ENCODE data around the gene NEK1.
"Not testable (repeated sequence)": the region's sequence is repeated elsewhere in the genome, so short reads cannot be mapped to it uniquely, and the experiment has no call there.

NEK1 gene

DNA sequence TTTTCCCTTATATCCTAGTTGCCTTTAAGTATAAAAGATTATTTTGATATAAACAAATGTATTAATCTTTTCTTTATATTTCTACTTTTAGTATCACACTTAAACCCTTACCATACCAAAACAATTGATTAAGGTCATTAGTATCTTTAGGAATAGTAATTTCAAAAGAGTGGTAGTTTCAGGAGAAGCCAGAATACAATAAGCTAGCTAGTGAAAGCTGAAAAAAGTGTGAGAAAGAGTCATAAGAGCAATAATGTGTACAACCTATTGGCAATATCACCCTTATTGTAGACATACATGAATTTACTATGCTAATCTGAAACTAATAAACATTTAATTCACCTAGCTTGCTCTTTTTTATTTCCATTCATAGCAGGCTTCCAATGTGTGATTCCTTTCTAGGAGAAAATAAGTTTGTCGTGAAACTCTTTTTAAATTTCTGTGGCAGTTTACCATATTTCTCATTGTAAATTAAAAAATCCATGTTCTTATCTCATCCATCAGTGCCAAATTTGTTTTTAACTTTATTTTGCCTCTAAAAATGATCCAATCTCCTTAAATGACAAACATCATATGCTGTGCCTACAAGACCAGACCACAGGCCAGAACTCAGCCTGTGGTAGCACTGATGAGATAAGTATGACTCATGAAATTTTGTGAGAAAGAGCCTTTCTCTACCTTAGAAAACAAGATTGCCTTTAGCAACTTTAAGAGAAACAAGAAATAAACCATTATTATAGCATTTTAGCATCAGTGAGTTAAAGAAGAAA lies 8.1 kb downstream of the NEK1 start:
- DNase-seq (ENCODE audit: low read depth in 2 of 3, low spot score in 1 of 3): no peak

DNA sequence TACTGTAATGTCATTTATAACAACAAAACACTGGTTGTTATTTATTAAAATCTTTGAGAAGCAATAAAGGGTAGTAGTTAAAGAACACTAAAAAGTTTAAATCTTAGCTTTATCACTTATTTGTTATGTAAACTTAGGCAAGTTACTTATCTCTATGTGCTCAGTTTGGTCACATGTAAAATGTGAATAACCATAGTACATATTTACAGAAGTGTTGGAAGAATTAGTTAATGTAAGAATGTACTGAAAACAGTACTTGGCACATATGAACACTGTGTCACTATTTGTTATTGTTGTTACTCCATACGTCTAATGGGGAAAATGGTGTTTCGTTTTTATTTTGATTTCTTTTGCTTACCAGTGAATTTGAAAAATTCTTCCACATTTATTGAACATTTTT lies 9.1 kb downstream of the NEK1 start:
- no peak for DNase-seq (ENCODE audit: low read depth in 2 of 3, low spot score in 1 of 3)

- no peak for DNase-seq (ENCODE audit: low read depth in 2 of 3, low spot score in 1 of 3)
Observed at GRCh38 chr4:169601016-169601771, 11.2 kb downstream of the NEK1 start.

GRCh38 chr4:169594560-169595195 lies 17.7 kb downstream of the NEK1 start:
- no peak for DNase-seq (ENCODE audit: low read depth in 2 of 3, low spot score in 1 of 3)

- DNase-seq (ENCODE audit: low read depth in 2 of 3, low spot score in 1 of 3): no peak
Observed at GRCh38 chr4:169593050-169593560, 19.3 kb downstream of the NEK1 start.

GRCh38 chr4:169583563-169583962 lies 28.8 kb downstream of the NEK1 start:
- no peak for DNase-seq (ENCODE audit: low read depth in 2 of 3, low spot score in 1 of 3)

DNA sequence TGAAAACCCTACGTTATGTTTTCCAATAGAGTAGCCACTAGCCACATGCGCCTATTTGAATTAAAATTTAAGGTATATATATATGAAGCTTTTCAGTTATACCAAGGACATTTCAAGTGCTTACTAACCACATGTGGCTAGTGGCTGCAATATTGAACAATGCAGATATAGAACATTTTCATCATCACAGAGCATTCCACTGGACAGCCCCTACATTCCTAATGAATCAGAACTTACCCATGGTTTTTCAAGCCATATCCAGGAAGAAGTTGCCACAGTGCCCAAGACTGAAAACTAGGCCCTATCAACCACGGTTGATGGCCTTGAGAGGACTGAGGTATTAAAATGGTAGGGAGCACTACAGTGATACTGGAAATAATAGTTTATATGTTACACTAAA lies 29.7 kb downstream of the NEK1 start:
- no peak for DNase-seq (ENCODE audit: low read depth in 2 of 3, low spot score in 1 of 3)

DNA sequence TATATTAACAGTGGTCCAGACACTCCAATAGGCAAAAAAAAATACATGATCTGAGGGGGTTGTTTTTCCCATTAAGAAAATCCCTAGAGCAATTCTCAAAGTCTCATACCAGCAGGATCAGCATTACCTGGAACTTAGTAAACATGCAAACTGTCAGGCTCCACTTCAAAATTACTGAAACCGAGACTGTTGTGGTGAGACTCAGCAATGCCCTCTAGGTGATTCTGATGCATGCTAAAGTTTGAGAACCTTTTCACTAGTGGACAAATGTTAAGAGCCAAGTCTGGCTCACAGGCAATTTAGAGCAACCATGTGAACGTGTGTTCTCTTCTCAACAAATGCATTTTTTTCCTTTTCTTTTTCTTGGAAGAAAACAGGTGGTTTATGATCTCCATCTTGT lies 30.2 kb downstream of the NEK1 start:
- no peak for DNase-seq (ENCODE audit: low read depth in 2 of 3, low spot score in 1 of 3)

DNA sequence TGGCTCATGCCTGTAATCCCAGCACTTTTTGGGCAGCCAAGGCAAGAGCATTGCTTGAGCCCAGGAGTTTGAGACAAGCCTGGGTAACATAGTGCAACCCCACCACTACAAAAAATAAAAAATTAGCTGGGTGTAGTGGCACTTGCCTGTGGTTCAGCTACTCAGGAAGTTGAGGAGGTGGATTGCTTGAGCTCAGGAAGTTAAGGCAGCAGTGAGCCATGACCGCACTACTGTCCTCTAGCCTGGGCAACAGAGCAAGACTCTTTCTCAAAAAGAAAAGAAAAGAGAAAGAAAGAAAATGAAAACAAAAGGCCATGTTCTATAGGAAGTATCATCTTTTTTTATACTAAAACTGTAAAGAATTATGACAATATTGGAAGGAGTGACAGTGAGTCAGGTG lies 38.5 kb downstream of the NEK1 start:
- DNase-seq (ENCODE audit: low read depth in 2 of 3, low spot score in 1 of 3): no peak

- DNase-seq (ENCODE audit: low read depth in 2 of 3, low spot score in 1 of 3): no peak
Observed at GRCh38 chr4:169571435-169571834, 40.9 kb downstream of the NEK1 start.

GRCh38 chr4:169571012-169571411 lies 41.4 kb downstream of the NEK1 start:
- DNase-seq (ENCODE audit: low read depth in 2 of 3, low spot score in 1 of 3): not testable (repeated sequence)

DNA sequence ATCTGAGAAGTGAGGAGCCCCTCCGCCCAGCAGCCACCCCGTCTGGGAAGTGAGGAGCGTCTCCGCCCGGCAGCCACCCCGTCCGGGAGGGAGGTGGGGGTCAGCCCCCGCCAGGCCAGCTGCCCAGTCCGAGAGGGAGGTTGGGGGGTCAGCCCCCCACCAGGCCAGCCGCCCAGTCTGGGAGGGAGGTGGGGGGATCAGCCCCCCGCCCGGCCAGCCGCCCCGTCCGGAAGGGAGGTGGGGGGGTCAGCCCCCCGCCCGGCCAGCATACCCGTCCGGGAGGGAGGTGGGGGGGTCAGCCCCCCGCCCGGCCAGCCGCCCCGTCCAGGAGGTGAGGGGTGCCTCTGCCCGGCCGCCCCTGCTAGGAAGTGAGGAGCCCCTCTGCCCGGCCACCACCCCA lies 42.1 kb downstream of the NEK1 start:
- not testable (repeated sequence) for DNase-seq (ENCODE audit: low read depth in 2 of 3, low spot score in 1 of 3)

- not testable (repeated sequence) for DNase-seq (ENCODE audit: low read depth in 2 of 3, low spot score in 1 of 3)
Observed at GRCh38 chr4:169569188-169569587, 43.2 kb downstream of the NEK1 start.

DNA sequence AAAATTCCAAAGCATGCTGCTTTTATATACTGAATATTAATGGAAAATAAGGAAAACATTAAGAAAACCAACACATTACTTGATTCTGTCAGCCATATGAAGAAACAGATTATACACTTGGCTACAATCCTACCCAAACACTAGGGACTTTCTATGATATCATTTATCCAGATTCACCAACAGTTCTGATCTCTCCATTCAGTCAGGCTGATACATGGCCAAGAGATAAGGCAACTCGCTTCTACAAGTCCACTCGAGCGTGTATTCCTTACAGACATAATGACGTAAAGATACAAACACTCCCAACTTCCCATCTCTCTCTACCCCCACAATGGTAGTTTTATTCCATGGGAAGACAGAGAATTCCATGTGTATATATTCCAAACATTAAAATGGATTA lies 44.5 kb downstream of the NEK1 start:
- no peak for DNase-seq (ENCODE audit: low read depth in 2 of 3, low spot score in 1 of 3)

DNA sequence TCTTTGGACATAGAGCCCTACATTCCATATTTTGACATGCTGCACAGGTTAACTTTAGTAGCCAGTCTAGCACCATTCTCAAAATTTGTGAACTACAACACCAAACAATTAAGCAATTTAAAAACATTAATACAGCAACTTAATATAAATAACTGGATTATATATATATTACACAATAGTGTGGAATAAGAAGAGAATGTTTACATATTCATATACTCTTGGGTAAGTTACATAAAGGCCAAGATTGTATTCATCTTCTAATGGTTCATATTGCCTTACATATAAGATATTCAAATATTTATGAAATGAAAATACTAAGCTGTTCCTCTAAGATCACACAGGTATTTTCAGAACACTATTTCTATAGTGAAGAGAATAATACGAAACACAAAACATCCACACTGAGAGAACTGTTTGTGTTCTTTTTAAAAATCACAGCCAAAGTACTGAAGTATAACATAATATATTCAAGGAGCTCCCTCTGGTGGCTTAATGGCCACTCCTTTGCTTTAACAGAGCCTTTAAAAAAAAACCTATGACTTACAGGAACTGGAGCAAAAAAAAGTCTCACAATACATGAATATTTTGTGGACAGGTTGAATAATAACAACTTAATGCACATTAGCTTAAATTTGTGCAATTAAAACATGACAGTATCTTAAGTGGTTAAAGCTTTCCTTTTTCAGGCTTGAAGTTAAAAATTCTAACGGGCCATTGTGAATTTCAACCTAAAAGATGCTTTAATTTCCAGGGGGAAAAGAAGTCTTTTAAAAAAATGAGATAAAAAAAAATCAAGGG lies 46.2 kb downstream of the NEK1 start:
- DNase-seq (ENCODE audit: low read depth in 2 of 3, low spot score in 1 of 3): peak in 1 of 3 donors; percentile 16

DNA sequence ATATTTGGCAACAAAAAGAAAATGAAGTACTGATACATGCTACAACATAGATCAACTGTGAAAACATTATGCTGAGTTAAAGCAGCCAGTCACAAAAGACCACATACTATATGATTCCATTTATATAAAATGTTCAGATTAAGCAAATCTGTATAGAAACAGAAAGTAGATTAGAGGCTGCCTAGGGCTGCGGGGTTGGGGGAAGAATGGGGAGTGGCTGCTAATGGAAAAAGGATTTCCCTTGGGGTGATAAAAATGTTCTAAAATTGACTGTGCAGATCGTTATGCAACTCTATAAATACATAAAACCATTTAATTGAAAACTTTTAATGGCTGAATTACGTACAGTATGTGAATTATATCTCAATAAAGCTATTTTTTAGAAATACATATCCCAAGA lies 46.8 kb downstream of the NEK1 start:
- no peak for DNase-seq (ENCODE audit: low read depth in 2 of 3, low spot score in 1 of 3)

GRCh38 chr4:169557061-169557636 lies 55.2 kb downstream of the NEK1 start:
- no peak for DNase-seq (ENCODE audit: low read depth in 2 of 3, low spot score in 1 of 3)

DNA sequence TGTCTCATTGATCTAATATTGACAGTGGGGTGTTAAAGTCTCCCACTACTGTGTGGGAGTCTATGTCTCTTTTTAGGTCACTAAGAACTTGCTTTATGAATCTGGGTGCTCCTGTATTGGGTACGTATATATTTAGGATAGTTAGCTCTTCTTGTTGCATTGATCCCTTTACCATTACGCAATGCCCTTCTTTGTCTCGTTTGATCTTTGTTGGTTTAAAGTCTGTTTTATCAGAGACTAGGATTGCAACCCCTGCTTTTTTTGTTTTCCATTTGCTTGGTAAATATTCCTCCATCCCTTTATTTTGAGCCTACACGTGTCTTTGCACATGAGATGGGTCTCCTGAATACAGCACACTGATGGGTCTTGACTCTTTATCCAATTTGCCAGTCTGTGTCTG lies 65.8 kb downstream of the NEK1 start:
- DNase-seq (ENCODE audit: low read depth in 2 of 3, low spot score in 1 of 3): not testable (repeated sequence)

DNA sequence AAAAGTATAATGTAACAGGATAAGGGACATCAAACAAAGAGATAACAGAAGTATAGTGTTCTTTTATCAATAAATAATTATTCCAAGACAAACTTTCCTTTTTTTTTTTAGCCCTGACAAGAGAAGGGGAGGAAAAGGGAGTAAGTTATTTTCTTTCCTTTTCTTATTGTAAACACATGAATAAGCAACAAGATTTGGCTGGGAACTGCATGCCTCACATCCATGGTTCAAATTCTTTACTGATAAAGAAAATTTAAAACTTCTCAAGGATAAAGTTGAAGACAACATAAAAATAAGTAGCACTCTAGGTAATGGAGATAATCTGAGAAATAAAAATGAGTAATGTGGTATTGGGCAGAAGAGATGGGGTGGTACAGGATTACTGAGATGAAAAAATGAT lies 71.6 kb downstream of the NEK1 start:
- no peak for DNase-seq (ENCODE audit: low read depth in 2 of 3, low spot score in 1 of 3)

DNA sequence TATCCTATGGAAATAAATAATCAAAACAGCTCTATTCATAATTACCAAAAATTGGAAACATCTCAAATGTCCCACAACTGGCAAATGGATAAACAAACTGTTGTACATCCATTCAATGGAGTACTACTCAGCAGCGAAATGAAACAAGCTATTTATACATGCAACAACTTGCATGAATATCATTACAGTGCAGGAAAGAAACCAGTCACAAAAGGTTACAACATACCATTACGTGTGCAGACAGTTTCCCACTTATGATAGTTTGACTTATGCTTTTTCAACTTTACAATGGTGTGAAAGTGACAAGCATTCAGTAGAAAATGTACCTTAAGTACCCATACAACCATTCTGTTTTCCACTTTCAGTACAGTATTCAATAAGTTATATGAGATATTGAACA lies 82.3 kb downstream of the NEK1 start:
- no peak for DNase-seq (ENCODE audit: low read depth in 2 of 3, low spot score in 1 of 3)

DNA sequence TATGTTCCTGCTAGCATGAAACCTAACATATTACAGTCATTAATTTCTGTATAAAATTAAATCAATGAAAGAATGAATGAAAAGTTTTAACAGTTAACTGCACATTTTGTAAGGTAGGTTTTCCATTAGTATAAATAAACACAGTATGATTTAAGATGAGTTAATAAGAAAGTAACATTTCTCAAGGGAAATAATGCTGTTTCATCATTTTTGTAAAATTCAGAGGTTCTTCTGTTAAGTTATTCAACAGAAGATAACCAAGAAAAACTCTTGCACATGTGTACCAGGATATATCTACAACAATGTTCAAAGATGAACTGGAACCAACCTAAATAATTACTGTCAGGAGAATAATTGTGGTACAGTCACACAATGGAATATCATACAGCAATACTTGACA lies 88.6 kb downstream of the NEK1 start:
- DNase-seq (ENCODE audit: low read depth in 2 of 3, low spot score in 1 of 3): no peak

All from stimulated activated CD4-positive, alpha-beta T cell treated with anti-CD3 and anti-CD28 coated beads, Interleukin-12 subunit alpha, Interleukin-12 subunit beta, amount 100 ng/mL, for 48 hours (primary cell).